ENCODE data around the gene ANKS1B. TPM values are rescaled to one million over a fixed set of nuclear protein-coding genes. Genes with fewer than 3 reads are reported as not detected.
A peak's percentile ranks its signal among the peaks of the same experiment; 100 is the strongest.

The ANKS1B gene
- polyA plus RNA-seq, 3 donors, result not detected

DNA sequence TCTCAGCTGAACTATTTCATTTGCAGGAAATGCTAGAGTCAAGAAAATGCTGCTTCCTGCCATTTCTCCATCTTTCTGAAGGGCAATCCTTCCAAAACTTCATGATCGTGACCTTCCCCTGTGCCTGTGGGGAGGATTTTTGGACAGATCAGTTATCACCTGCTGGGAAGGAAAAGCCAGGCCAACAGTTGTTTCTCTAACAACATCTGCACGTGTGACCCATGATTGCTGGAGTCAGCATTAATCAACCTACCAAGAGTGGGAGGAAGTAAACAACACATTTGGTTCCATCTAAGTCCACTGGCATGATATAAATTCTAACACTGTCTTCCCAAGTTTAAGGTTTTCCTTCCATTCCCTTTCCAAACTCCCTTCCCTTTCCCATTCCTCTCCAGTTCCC is 1167.0 kb downstream of the ANKS1B start:
- Histone ChIP-seq H3K4me1 (ENCODE audit: control insufficient read depth in 1 of 2, insufficient read depth in 2 of 2, low read length in 2 of 2) (no peaks in the 10 kb centered on the region), H3K27me3 (ENCODE audit: control insufficient read depth in 2 of 2, insufficient read depth in 2 of 2, low read length in 2 of 2) (peaks cover 2 to 3% of the 10 kb centered on the region in 2 donors), H3K36me3 (replicated peaks in 1 of 2; ENCODE audit: control insufficient read depth in 1 of 2, insufficient read depth in 2 of 2, low read length in 2 of 2) (no peaks in the 10 kb centered on the region), H3K27ac (ENCODE audit: low read depth in 1 of 2, low read length in 2 of 2) (no peak overlapping the region), H3K9me3 (replicated peaks in 1 of 2; ENCODE audit: control insufficient read depth in 1 of 2, insufficient read depth in 1 of 2, low read length in 2 of 2) (no peaks in the 10 kb centered on the region), H3K4me2 (replicated peaks; ENCODE audit: extremely low read depth, low read length, poor library complexity, severe bottlenecking) (no peak overlapping the region), H3K9ac (ENCODE audit: insufficient read depth, low read length, poor library complexity, severe bottlenecking) (no peak overlapping the region), H3K4me3 (replicated peaks in 1 of 3; ENCODE audit: low read depth in 2 of 3, low read length in 3 of 3) (no peak overlapping the region), H4K20me1 (ENCODE audit: insufficient read depth, low read length) (no peaks in the 10 kb centered on the region), H2AFZ (ENCODE audit: insufficient read depth, low read depth, low read length, poor library complexity, severe bottlenecking) (no peak overlapping the region), H3K79me2 (ENCODE audit: insufficient read depth, low read length) (no peaks in the 10 kb centered on the region)
- Mint-ChIP-seq H3K4me3 (no peak overlapping the region), H3K4me1 (no peaks in the 10 kb centered on the region), H3K9me3 (peaks cover 0 to 2% (median 0%) of the 10 kb centered on the region in 7 donors), H3K36me3 (no peaks in the 10 kb centered on the region), H3K27ac (peak overlapping the region in 1 of 7 donors; percentile 63), H3K27me3 (ENCODE audit: low read depth in 3 of 3) (peaks cover 2 to 5% (median 4%) of the 10 kb centered on the region in 3 donors)
- DNase-seq, result no peak
- 20% methylated on average over 1 of the region's 2 CpGs for WGBS (ENCODE audit: insufficient coverage)
- intact Hi-C loops (cut with micrococcal nuclease), result no loop called here
- TF ChIP-seq, protein P1, sequence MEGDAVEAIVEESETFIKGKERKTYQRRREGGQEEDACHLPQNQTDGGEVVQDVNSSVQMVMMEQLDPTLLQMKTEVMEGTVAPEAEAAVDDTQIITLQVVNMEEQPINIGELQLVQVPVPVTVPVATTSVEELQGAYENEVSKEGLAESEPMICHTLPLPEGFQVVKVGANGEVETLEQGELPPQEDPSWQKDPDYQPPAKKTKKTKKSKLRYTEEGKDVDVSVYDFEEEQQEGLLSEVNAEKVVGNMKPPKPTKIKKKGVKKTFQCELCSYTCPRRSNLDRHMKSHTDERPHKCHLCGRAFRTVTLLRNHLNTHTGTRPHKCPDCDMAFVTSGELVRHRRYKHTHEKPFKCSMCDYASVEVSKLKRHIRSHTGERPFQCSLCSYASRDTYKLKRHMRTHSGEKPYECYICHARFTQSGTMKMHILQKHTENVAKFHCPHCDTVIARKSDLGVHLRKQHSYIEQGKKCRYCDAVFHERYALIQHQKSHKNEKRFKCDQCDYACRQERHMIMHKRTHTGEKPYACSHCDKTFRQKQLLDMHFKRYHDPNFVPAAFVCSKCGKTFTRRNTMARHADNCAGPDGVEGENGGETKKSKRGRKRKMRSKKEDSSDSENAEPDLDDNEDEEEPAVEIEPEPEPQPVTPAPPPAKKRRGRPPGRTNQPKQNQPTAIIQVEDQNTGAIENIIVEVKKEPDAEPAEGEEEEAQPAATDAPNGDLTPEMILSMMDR (IDR thresholded peaks at IDR 0.05), result no peak

- DNase-seq, result no peak
- Histone ChIP-seq H3K79me2 (ENCODE audit: insufficient read depth, low read length) (no peaks in the 10 kb centered on the region), H3K27me3 (ENCODE audit: control insufficient read depth in 2 of 2, insufficient read depth in 2 of 2, low read length in 2 of 2) (peaks cover 2 to 3% of the 10 kb centered on the region in 2 donors), H3K36me3 (replicated peaks in 1 of 2; ENCODE audit: control insufficient read depth in 1 of 2, insufficient read depth in 2 of 2, low read length in 2 of 2) (no peaks in the 10 kb centered on the region), H4K20me1 (ENCODE audit: insufficient read depth, low read length) (no peaks in the 10 kb centered on the region), H3K4me2 (replicated peaks; ENCODE audit: extremely low read depth, low read length, poor library complexity, severe bottlenecking) (no peak overlapping the region), H3K4me3 (replicated peaks in 1 of 3; ENCODE audit: low read depth in 2 of 3, low read length in 3 of 3) (no peak overlapping the region), H3K27ac (ENCODE audit: low read depth in 1 of 2, low read length in 2 of 2) (no peak overlapping the region), H3K9ac (ENCODE audit: insufficient read depth, low read length, poor library complexity, severe bottlenecking) (no peak overlapping the region), H3K4me1 (ENCODE audit: control insufficient read depth in 1 of 2, insufficient read depth in 2 of 2, low read length in 2 of 2) (no peaks in the 10 kb centered on the region), H2AFZ (ENCODE audit: insufficient read depth, low read depth, low read length, poor library complexity, severe bottlenecking) (no peak overlapping the region), H3K9me3 (replicated peaks in 1 of 2; ENCODE audit: control insufficient read depth in 1 of 2, insufficient read depth in 1 of 2, low read length in 2 of 2) (no peaks in the 10 kb centered on the region)
- Mint-ChIP-seq H3K9me3 (peaks cover 0 to 2% (median 0%) of the 10 kb centered on the region in 7 donors), H3K27me3 (ENCODE audit: low read depth in 3 of 3) (peaks cover 1 to 7% (median 4%) of the 10 kb centered on the region in 3 donors), H3K27ac (no peak overlapping the region), H3K36me3 (no peaks in the 10 kb centered on the region), H3K4me3 (no peak overlapping the region), H3K4me1 (no peaks in the 10 kb centered on the region)
- intact Hi-C loops (cut with micrococcal nuclease), result no loop called here
- no CpG with 5 or more reads among the region's 4 CpGs for WGBS (ENCODE audit: insufficient coverage)
- TF ChIP-seq, protein P1 (IDR thresholded peaks at IDR 0.05), result no peak
These were observed 1168.0 kb downstream of the ANKS1B start for GRCh38 chr12:98816720-98817119.

All from CD14-positive monocyte (primary cell).